GM19025 (cell line): ENCODE measurements around the gene SMC3.
"Not testable (repeated sequence)": the region's sequence is repeated elsewhere in the genome, so short reads cannot be mapped to it uniquely, and the experiment has no call there.

ENCODE experiments used
- ATAC-seq: cut with Tn5 transposase; IDR thresholded peaks from one replicate; pipeline ENCODE4 v1.9.1; 2021; ENCODE audit warnings: mild to moderate bottlenecking, low read depth, moderate library complexity; ENCODE audit not compliant: unreplicated experiment

Gene SMC3

GRCh38 chr10:110567201-110568054, at the start of gene SMC3:
Gene SMC3 (plus strand): TSS chr10:110567695. CDS start chr10:110567817, 122 bp downstream.
- ATAC-seq = peak; percentile 76

GRCh38 chr10:110522365-110522988, 45.0 kb upstream of the SMC3 start:
- ATAC-seq = no peak

GRCh38 chr10:110523736-110524135, 43.8 kb upstream of the SMC3 start:
- ATAC-seq = no peak

GRCh38 chr10:110524179-110524858, 43.2 kb upstream of the SMC3 start:
- ATAC-seq = no peak

- ATAC-seq = no peak
Measured at GRCh38 chr10:110524859-110525232, 42.6 kb upstream of the SMC3 start.

GRCh38 chr10:110525349-110526260, 41.9 kb upstream of the SMC3 start:
- no peak for ATAC-seq

GRCh38 chr10:110527731-110528171, 39.7 kb upstream of the SMC3 start:
- no peak for ATAC-seq

GRCh38 chr10:110528224-110528996, 39.1 kb upstream of the SMC3 start:
- no peak for ATAC-seq

GRCh38 chr10:110528997-110529524, 38.4 kb upstream of the SMC3 start:
- peak; percentile 79 for ATAC-seq

- no peak for ATAC-seq
Measured at GRCh38 chr10:110529596-110530011, 37.9 kb upstream of the SMC3 start.

GRCh38 chr10:110530131-110530831, 37.2 kb upstream of the SMC3 start:
- no peak for ATAC-seq

- ATAC-seq = no peak
Measured at GRCh38 chr10:110531687-110532086, 35.8 kb upstream of the SMC3 start.

GRCh38 chr10:110532628-110533027, 34.9 kb upstream of the SMC3 start:
- not testable (repeated sequence) for ATAC-seq

GRCh38 chr10:110533149-110533548, 34.3 kb upstream of the SMC3 start:
- no peak for ATAC-seq

- ATAC-seq = no peak
Measured at GRCh38 chr10:110534571-110534970, 32.9 kb upstream of the SMC3 start.

GRCh38 chr10:110535958-110536891, 31.3 kb upstream of the SMC3 start:
- peak; percentile 71 for ATAC-seq

GRCh38 chr10:110539091-110539490, 28.4 kb upstream of the SMC3 start:
- ATAC-seq = no peak

GRCh38 chr10:110540031-110540430, 27.5 kb upstream of the SMC3 start:
- no peak for ATAC-seq
